ENCODE data around the gene CHCHD5. TPM values are rescaled to one million over a fixed set of nuclear protein-coding genes. Genes with fewer than 3 reads are reported as not detected.

Gene CHCHD5
- total RNA-seq, 4 donors from 2014 or later: 16.6 to 31.2 (median 18.4) TPM

GRCh38 chr2:112634153-112634873 lies 49.9 kb downstream of the CHCHD5 start:
- no peak overlapping the region for H3K4me3 ChIP-seq
- H3K36me3 ChIP-seq: no peaks in the 10 kb centered on the region
- peaks cover 0 to 6% (median 0%) of the 10 kb centered on the region in 4 donors for H3K27me3 ChIP-seq
- H3K27ac ChIP-seq: no peak overlapping the region
- intact Hi-C loops (cut with DNase I): no loop called here
- no peaks in the 10 kb centered on the region for H3K9me3 ChIP-seq
- TF ChIP-seq CTCF (IDR thresholded peaks at IDR 0.05) (no peak), POLR2A (IDR thresholded peaks at IDR 0.05) (no peak)
- no peak for DNase-seq
- WGBS, 2 donors: 83 to 86% methylated on average over 12 of the region's 16 CpGs
- H3K4me1 ChIP-seq: peaks cover 7 to 24% (median 8%) of the 10 kb centered on the region in 3 donors

GRCh38 chr2:112634874-112635157 lies 50.4 kb downstream of the CHCHD5 start:
- intact Hi-C loops (cut with DNase I): no loop called here
- peaks cover 7 to 23% (median 8%) of the 10 kb centered on the region in 3 donors for H3K4me1 ChIP-seq

GRCh38 chr2:112636605-112637288 lies 52.3 kb downstream of the CHCHD5 start:
- Histone ChIP-seq H3K4me1 (peaks cover 0 to 15% (median 3%) of the 10 kb centered on the region in 3 donors), H3K9me3 (no peaks in the 10 kb centered on the region), H3K27ac (no peak overlapping the region), H3K27me3 (peaks cover 0 to 6% (median 0%) of the 10 kb centered on the region in 4 donors), H3K36me3 (no peaks in the 10 kb centered on the region), H3K4me3 (no peak overlapping the region)
- no peak for DNase-seq
- WGBS, 2 donors: 78 to 89% methylated on average over 6 to 7 of the region's 7 CpGs
- TF ChIP-seq CTCF (IDR thresholded peaks at IDR 0.05) (no peak), POLR2A (IDR thresholded peaks at IDR 0.05) (no peak)
- intact Hi-C loops (cut with DNase I): no loop called here

More at GRCh38 chr2:112634874-112635157, 50.4 kb downstream of the CHCHD5 start:
- no peak overlapping the region for H3K27ac ChIP-seq
- no peaks in the 10 kb centered on the region for H3K36me3 ChIP-seq
- DNase-seq: no peak
- H3K9me3 ChIP-seq: no peaks in the 10 kb centered on the region
- H3K4me3 ChIP-seq: no peak overlapping the region
- WGBS, 2 donors: 100% methylated on average over 2 to 4 of the region's 6 CpGs
- TF ChIP-seq POLR2A (IDR thresholded peaks at IDR 0.05) (no peak), CTCF (IDR thresholded peaks at IDR 0.05) (no peak)
- peaks cover 0 to 6% (median 0%) of the 10 kb centered on the region in 4 donors for H3K27me3 ChIP-seq

GRCh38 chr2:112637289-112637660 lies 52.9 kb downstream of the CHCHD5 start:
- H3K27ac ChIP-seq: no peak overlapping the region

More at GRCh38 chr2:112637289-112637660, 52.9 kb downstream of the CHCHD5 start:
- intact Hi-C loops (cut with DNase I): no loop called here
- TF ChIP-seq CTCF (IDR thresholded peaks at IDR 0.05) (no peak), POLR2A (IDR thresholded peaks at IDR 0.05) (no peak)
- Histone ChIP-seq H3K9me3 (no peaks in the 10 kb centered on the region), H3K4me3 (no peak overlapping the region), H3K4me1 (peaks cover 0 to 10% (median 0%) of the 10 kb centered on the region in 3 donors), H3K27me3 (peaks cover 0 to 6% (median 0%) of the 10 kb centered on the region in 4 donors), H3K36me3 (no peaks in the 10 kb centered on the region)
- WGBS, 2 donors: 69 to 87% methylated on average over 4 of the region's 4 CpGs
- no peak for DNase-seq

Small RNA genes lying within 50 kb of the gene (small RNA-seq; reads per million reads assigned to genes)
- gene RF00019: 0 reads per million in 4 donors

Other genes starting within 250 kb of the CHCHD5 start
- 10 to 100 TPM in 1 of 4 donors, 1 to 10 TPM in 3; 3.5 to 17.7 (median 6.6) TPM for gene RGPD8, start 151.0 kb upstream of the CHCHD5 start, total RNA-seq
- gene TTL, start 102.5 kb upstream of the CHCHD5 start, total RNA-seq: 10 to 100 TPM; 11.6 to 24.2 (median 21.4) TPM
- 10 to 100 TPM; 16.7 to 31.3 (median 21.1) TPM for gene POLR1B, start 42.1 kb upstream of the CHCHD5 start, total RNA-seq
- gene SLC20A1, start 61.3 kb downstream of the CHCHD5 start, total RNA-seq: 10 to 100 TPM in 3 of 4 donors, 1 to 10 TPM in 1; 9.4 to 26.9 (median 21.5) TPM
- gene NT5DC4, start 136.4 kb downstream of the CHCHD5 start, total RNA-seq: not detected
- gene CKAP2L, start 180.0 kb downstream of the CHCHD5 start, total RNA-seq: 10 to 100 TPM in 1 of 4 donors, 1 to 10 TPM in 3; 4.3 to 14.4 (median 6.7) TPM
- gene IL1A, start 199.9 kb downstream of the CHCHD5 start, total RNA-seq: 10 to 100 TPM in 1 of 4 donors, 1 to 10 TPM in 2, under 1 TPM in 1; 0.53 to 37.4 (median 4.3) TPM